Endothelial cell (in vitro differentiated cells): ENCODE data around the gene CNOT3. TPM values are rescaled to one million over a fixed set of nuclear protein-coding genes. Genes with fewer than 3 reads are reported as not detected.

Experiments used
- DNase-seq: peaks from one replicate; pipeline ENCODE4 v3.0.0; 2021; ENCODE audit warnings: low spot score
- H3K27ac Mint-ChIP-seq: one replicate; pipeline ENCODE4 v1.8.0; 2021; ENCODE audit warnings: mixed read lengths, inconsistent platforms; ENCODE audit not compliant: unreplicated experiment
- H3K27me3 Mint-ChIP-seq: one replicate; pipeline ENCODE4 v1.8.0; 2021; ENCODE audit warnings: mild to moderate bottlenecking, moderate library complexity, mixed read lengths, inconsistent platforms; ENCODE audit not compliant: unreplicated experiment
- H3K36me3 Mint-ChIP-seq: one replicate; pipeline ENCODE4 v1.8.0; 2021; ENCODE audit warnings: mild to moderate bottlenecking, low read depth, mixed read lengths, inconsistent platforms; ENCODE audit not compliant: unreplicated experiment
- H3K4me1 Mint-ChIP-seq: one replicate; pipeline ENCODE4 v1.8.0; 2021; ENCODE audit warnings: mild to moderate bottlenecking, mixed read lengths, inconsistent platforms; ENCODE audit not compliant: unreplicated experiment
- H3K4me3 Mint-ChIP-seq: one replicate; pipeline ENCODE4 v1.8.0; 2021; ENCODE audit warnings: mild to moderate bottlenecking, mixed read lengths, inconsistent platforms; ENCODE audit not compliant: unreplicated experiment
- H3K9me3 Mint-ChIP-seq: one replicate; pipeline ENCODE4 v1.8.0; 2021; ENCODE audit warnings: mixed read lengths, inconsistent platforms; ENCODE audit not compliant: unreplicated experiment
- CTCF ChIP-seq: fragments of 200-600 bp; sonication (generic); IDR thresholded peaks from one replicate; pipeline ENCODE4 v1.5.0; 2021; ENCODE audit warnings: antibody characterized with exemption; ENCODE audit not compliant: unreplicated experiment
- total RNA-seq: library from RNA; stranded (reverse); fragmentation: NEBNext Ultra II Directional; extraction: Animal tissue kit (Norgen Biotek cat#: 25700); gene quantifications from one replicate; pipeline ENCODE4 v1.2.1, GENCODE V29; 2021; ENCODE audit not compliant: unreplicated experiment

CNOT3 gene
- total RNA-seq, 1 donor from 2014 or later: 62.2 TPM

DNA sequence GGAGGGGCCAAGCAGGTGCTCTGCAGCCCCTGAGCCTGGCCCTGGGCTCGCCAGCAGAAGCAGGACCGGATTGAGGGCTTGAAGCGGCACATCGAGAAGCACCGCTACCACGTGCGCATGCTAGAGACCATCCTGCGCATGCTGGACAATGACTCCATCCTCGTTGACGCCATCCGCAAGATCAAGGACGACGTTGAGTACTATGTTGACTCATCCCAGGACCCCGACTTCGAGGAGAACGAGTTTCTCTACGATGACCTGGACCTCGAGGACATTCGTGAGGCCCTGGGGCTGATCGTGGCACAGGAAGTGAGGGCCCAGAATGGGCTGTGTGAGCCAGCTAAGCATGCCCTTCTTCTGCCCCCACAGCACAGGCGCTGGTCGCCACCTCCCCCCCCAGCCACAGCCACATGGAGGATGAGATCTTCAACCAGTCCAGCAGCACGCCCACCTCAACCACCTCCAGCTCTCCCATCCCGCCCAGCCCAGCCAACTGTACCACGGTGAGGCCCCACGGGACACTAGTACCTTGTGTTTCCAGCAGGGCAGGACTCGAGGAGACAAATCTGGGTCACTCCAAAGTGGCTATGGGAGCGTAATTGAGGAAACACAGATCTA, 8.1 kb downstream of the CNOT3 start:
- TF ChIP-seq CTCF: no peak
- Mint-ChIP-seq H3K27me3 (peaks cover 5% of the 10 kb centered on the region), H3K36me3 (peaks cover 75% of the 10 kb centered on the region), H3K27ac (no peak overlapping the region), H3K4me3 (no peak overlapping the region), H3K9me3 (no peaks in the 10 kb centered on the region), H3K4me1 (peaks cover 12% of the 10 kb centered on the region)
- DNase-seq: no peak

- Mint-ChIP-seq H3K27ac (peak overlapping the region; percentile 83), H3K27me3 (peaks cover 7% of the 10 kb centered on the region), H3K9me3 (no peaks in the 10 kb centered on the region), H3K36me3 (peaks cover 70% of the 10 kb centered on the region), H3K4me1 (peaks cover 13% of the 10 kb centered on the region), H3K4me3 (peak overlapping the region; percentile 73)
- no peak for TF ChIP-seq CTCF
- DNase-seq: no peak
These were observed 10.1 kb downstream of the CNOT3 start for GRCh38 chr19:54147676-54148075.

DNA sequence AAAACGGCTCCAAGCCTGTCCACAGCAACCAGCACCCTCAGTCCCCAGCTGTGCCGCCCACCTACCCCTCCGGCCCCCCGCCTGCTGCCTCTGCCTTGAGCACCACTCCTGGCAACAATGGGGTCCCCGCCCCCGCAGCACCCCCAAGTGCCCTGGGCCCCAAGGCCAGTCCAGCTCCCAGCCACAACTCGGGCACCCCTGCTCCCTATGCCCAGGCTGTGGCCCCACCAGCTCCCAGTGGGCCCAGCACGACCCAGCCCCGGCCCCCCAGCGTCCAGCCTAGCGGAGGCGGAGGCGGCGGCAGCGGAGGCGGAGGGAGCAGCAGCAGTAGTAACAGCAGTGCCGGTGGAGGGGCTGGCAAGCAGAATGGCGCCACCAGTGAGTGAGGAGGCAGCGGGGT, 10.6 kb downstream of the CNOT3 start:
- H3K36me3 Mint-ChIP-seq: peaks cover 66% of the 10 kb centered on the region

GRCh38 chr19:54149021-54149812, 11.7 kb downstream of the CNOT3 start:
- DNase-seq: no peak
- H3K9me3 Mint-ChIP-seq: no peaks in the 10 kb centered on the region
- peak overlapping the region; percentile 70 for H3K4me3 Mint-ChIP-seq
- peaks cover 8% of the 10 kb centered on the region for H3K27me3 Mint-ChIP-seq
- H3K36me3 Mint-ChIP-seq: peaks cover 59% of the 10 kb centered on the region
- no peak for TF ChIP-seq CTCF
- peaks cover 16% of the 10 kb centered on the region for H3K4me1 Mint-ChIP-seq
- H3K27ac Mint-ChIP-seq: peak overlapping the region; percentile 94

More for the DNA sequence above, 10.6 kb downstream of the CNOT3 start:
- DNase-seq: no peak
- Mint-ChIP-seq H3K4me3 (no peak overlapping the region), H3K9me3 (no peaks in the 10 kb centered on the region), H3K4me1 (peaks cover 13% of the 10 kb centered on the region), H3K27me3 (peaks cover 7% of the 10 kb centered on the region), H3K27ac (no peak overlapping the region)
- TF ChIP-seq CTCF: no peak
